ENCODE measurements around the gene DEXI. TPM values are rescaled to one million over a fixed set of nuclear protein-coding genes. Genes with fewer than 3 reads are reported as not detected.

Gene DEXI
- total RNA-seq, 1 experiment from 2014 or later = 28.3 TPM

DNA sequence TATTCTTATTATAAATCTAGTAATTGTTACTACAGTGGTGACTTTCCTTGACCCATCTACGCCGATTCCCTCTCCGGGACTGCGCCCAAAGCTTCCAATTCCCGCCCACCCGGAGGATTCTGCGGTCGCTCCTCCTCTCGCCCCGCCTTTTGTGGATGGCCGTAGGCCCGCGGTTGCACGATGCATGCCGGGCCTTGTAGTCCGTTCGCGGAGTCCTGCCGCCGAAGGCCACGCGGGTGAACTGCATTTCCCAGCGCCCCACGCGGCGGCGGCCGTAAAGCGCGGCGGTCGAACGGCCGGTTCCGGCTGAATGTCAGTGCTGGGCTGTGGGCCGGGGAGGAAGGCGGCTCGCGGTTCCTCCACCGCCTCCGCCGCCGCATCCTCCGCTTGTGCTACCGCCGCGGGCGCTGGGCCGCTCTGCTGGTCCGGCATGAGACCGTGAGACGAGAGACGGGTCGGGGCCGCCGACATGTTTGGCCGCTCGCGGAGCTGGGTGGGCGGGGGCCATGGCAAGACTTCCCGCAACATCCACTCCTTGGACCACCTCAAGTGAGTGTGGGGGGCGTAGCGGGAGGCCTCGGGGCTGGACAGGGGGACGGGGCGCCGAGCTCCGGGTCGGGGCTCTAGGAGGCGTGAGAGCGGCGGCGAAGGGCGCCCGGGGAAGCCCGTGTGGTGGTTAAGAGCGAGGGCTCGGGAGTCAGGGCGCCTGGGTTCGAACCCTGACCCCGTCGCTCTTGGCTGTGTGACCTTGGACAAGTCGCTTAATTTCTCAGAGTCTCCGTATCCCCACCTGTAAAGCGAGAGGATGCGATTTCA, 2.2 kb upstream of the DEXI start, which contains the start of gene CLEC16A:
CLEC16A (plus strand) TSS at position 316 of the 816 bp plus-strand sequence; CDS start at position 470, 154 bp downstream.
- no peak within 1 kb of the TSS for H2AK5ac ChIP-seq (ENCODE audit: insufficient read length, low read length)
- H2AFZ ChIP-seq (ENCODE audit: low read length) = no peak within 1 kb of the TSS
- no peak within 1 kb of the TSS for H3K27ac ChIP-seq (ENCODE audit: insufficient read length, low read depth, low read length)
- TF ChIP-seq, protein P1, sequence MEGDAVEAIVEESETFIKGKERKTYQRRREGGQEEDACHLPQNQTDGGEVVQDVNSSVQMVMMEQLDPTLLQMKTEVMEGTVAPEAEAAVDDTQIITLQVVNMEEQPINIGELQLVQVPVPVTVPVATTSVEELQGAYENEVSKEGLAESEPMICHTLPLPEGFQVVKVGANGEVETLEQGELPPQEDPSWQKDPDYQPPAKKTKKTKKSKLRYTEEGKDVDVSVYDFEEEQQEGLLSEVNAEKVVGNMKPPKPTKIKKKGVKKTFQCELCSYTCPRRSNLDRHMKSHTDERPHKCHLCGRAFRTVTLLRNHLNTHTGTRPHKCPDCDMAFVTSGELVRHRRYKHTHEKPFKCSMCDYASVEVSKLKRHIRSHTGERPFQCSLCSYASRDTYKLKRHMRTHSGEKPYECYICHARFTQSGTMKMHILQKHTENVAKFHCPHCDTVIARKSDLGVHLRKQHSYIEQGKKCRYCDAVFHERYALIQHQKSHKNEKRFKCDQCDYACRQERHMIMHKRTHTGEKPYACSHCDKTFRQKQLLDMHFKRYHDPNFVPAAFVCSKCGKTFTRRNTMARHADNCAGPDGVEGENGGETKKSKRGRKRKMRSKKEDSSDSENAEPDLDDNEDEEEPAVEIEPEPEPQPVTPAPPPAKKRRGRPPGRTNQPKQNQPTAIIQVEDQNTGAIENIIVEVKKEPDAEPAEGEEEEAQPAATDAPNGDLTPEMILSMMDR (conservative IDR thresholded peaks at IDR 0.05) = no peak
- peaks cover 3 to 7% (median 4%) of the 10 kb centered on the region in 3 experiments; a peak in 6 of 7 replicates for H3K36me3 Mint-ChIP-seq (ENCODE audit: insufficient read depth in 1 of 3, low read depth in 3 of 3)
- H3K4me1 Mint-ChIP-seq = peaks cover 64 to 73% of the 10 kb centered on the region in 2 experiments
- no peak within 1 kb of the TSS for H4K5ac ChIP-seq (ENCODE audit: insufficient read length, low read depth, low read length)
- H4K8ac ChIP-seq (replicated peaks; ENCODE audit: insufficient read length, low read depth, low read length) = no peak within 1 kb of the TSS
- H3K27me3 ChIP-seq (ENCODE audit: insufficient read depth, low read length) = no peaks in the 10 kb centered on the region
- H3K4me2 ChIP-seq (ENCODE audit: insufficient read depth, insufficient read length, low read length) = peak within 1 kb of the TSS; percentile 85
- peak within 1 kb of the TSS; percentile 87 to 95 for H3K4me3 Mint-ChIP-seq
- no peak within 1 kb of the TSS for H2BK5ac ChIP-seq (ENCODE audit: insufficient read length, low read length)
- H2BK12ac ChIP-seq (ENCODE audit: insufficient read length, low read depth, low read length) = no peak within 1 kb of the TSS
- H4K91ac ChIP-seq (ENCODE audit: insufficient read length, low read depth, low read length) = no peak within 1 kb of the TSS
- no peaks in the 10 kb centered on the region for H4K20me1 ChIP-seq (ENCODE audit: control insufficient read depth, insufficient read depth, insufficient read length)
- H2BK120ac ChIP-seq (ENCODE audit: low read depth, low read length, poor library complexity, severe bottlenecking) = no peak within 1 kb of the TSS
- no peak within 1 kb of the TSS for H3K23ac ChIP-seq (ENCODE audit: insufficient read length, low read depth, low read length)
- no peak within 1 kb of the TSS for H2BK20ac ChIP-seq (ENCODE audit: low read depth, low read length, poor library complexity, severe bottlenecking)
- H2BK15ac ChIP-seq (ENCODE audit: low read depth, low read length) = no peak within 1 kb of the TSS
- no peak within 1 kb of the TSS for H3K56ac ChIP-seq (ENCODE audit: insufficient read length, low read depth, low read length)
- H3K18ac ChIP-seq (ENCODE audit: insufficient read length, low read depth, low read length) = no peak within 1 kb of the TSS
- WGBS (ENCODE audit: extremely low coverage, insufficient read length, low lambda C conversion rate) = no CpG with 5 or more reads among the region's 86 CpGs
- no peaks in the 10 kb centered on the region; the same call in 1 of the 2 replicates for H3K27me3 Mint-ChIP-seq (ENCODE audit: low read depth)
- H3T11ph ChIP-seq (ENCODE audit: low read length) = no peak within 1 kb of the TSS
- H3K14ac ChIP-seq (ENCODE audit: insufficient read depth, low read length) = no peak within 1 kb of the TSS; the same call in 1 of the 2 replicates
- H3K79me1 ChIP-seq (ENCODE audit: insufficient read depth, low read depth, low read length, poor library complexity, severe bottlenecking) = peaks cover 2% of the 10 kb centered on the region
- H3K27ac Mint-ChIP-seq = peak within 1 kb of the TSS in 2 of 3 experiments; percentile 31 to 34; a peak in 1 of 7 replicates
- peak; percentile 97 for DNase-seq
- H3K9ac ChIP-seq (ENCODE audit: extremely low read depth, insufficient read length, low read length) = no peak within 1 kb of the TSS
- no peaks in the 10 kb centered on the region; the same call in 1 of the 2 replicates for H3K79me2 ChIP-seq (ENCODE audit: insufficient read depth, low read length)
- H3K23me2 ChIP-seq (ENCODE audit: insufficient read length, low read depth, low read length, poor library complexity, severe bottlenecking) = peaks cover 11% of the 10 kb centered on the region
- H3K9me3 ChIP-seq (ENCODE audit: control insufficient read depth, low read depth, low read length) = no peaks in the 10 kb centered on the region
- H3K9me3 Mint-ChIP-seq = no peaks in the 10 kb centered on the region
- peaks cover 18% of the 10 kb centered on the region; the same call in 1 of the 2 replicates for H3K4me1 ChIP-seq (ENCODE audit: insufficient read depth, low read length)
- H3K4ac ChIP-seq (ENCODE audit: low read depth, low read length) = no peak within 1 kb of the TSS

Data from H9 (cell line).